GM23338 (cell line): ENCODE measurements around the gene RAC2. TPM values are rescaled to one million over a fixed set of nuclear protein-coding genes. Genes with fewer than 3 reads are reported as not detected.
"Not testable (repeated sequence)": the region's sequence is repeated elsewhere in the genome, so short reads cannot be mapped to it uniquely, and the experiment has no call there.

Experiments used
- ATAC-seq: fragments of 200-7000 bp; cut with Tn5 transposase; 3 replicates; pipeline ENCODE4 v1.9.1; 2020
- DNase-seq: peaks from one replicate; pipeline ENCODE4 v3.0.0-alpha.2; 2015; ENCODE audit warnings: low spot score
- H2AFZ ChIP-seq: fragments of 200-600 bp; sonication (generic); 2 replicates; pipeline ENCODE4 v1.8.0; 2016; ENCODE audit warnings: antibody characterized with exemption, mild to moderate bottlenecking, moderate library complexity
- H3F3A ChIP-seq: fragments of 200-600 bp; sonication (generic); replicated peaks from 2 replicates; pipeline ENCODE4 v1.8.0; 2017; ENCODE audit warnings: antibody characterized with exemption, mixed run types, low read depth
- H3K27ac ChIP-seq: fragments of 200-600 bp; sonication (generic); 2 replicates; pipeline ENCODE4 v1.6.1; 2016; ENCODE audit warnings: low read depth
- H3K27me3 ChIP-seq: fragments of 200-600 bp; sonication (generic); 2 replicates; pipeline ENCODE4 v1.8.0; 2016; ENCODE audit warnings: mild to moderate bottlenecking, mixed run types, moderate library complexity; ENCODE audit not compliant: insufficient read depth
- H3K36me3 ChIP-seq: fragments of 200-600 bp; sonication (generic); 2 replicates; pipeline ENCODE4 v1.8.0; 2016; ENCODE audit warnings: mild to moderate bottlenecking; ENCODE audit not compliant: insufficient read depth
- H3K4me1 ChIP-seq: fragments of 200-600 bp; sonication (generic); 2 replicates; pipeline ENCODE4 v1.8.0; 2016; ENCODE audit warnings: mild to moderate bottlenecking, moderate library complexity; ENCODE audit not compliant: insufficient read depth
- H3K4me2 ChIP-seq: fragments of 200-600 bp; sonication (generic); 2 replicates; pipeline ENCODE4 v1.7.1; 2017; ENCODE audit warnings: mixed run types
- H3K4me3 ChIP-seq: fragments of 200-600 bp; sonication (generic); 2 replicates; pipeline ENCODE4 v1.6.1; 2016; ENCODE audit warnings: mixed run types
- H3K79me2 ChIP-seq: fragments of 200-600 bp; sonication (generic); replicated peaks from 2 replicates; pipeline ENCODE4 v1.8.0; 2017; ENCODE audit warnings: mild to moderate bottlenecking; ENCODE audit not compliant: insufficient read depth
- H3K9me2 ChIP-seq: fragments of 200-600 bp; sonication (generic); 2 replicates; pipeline ENCODE4 v1.8.0; 2017; ENCODE audit not compliant: insufficient read depth
- H4K20me1 ChIP-seq: fragments of 200-600 bp; sonication (generic); replicated peaks from 2 replicates; pipeline ENCODE4 v1.8.0; 2017; ENCODE audit warnings: mild to moderate bottlenecking; ENCODE audit not compliant: insufficient read depth
- H3K27ac Mint-ChIP-seq: 2 replicates; pipeline ENCODE4 v1.8.0; 2020; ENCODE audit warnings: inconsistent platforms, mild to moderate bottlenecking, moderate library complexity, mixed read lengths
- H3K27me3 Mint-ChIP-seq: 3 replicates; pipeline ENCODE4 v1.8.0; 2022; ENCODE audit warnings: low read depth, mild to moderate bottlenecking, moderate library complexity, mixed read lengths, inconsistent platforms; ENCODE audit not compliant: insufficient read depth, poor library complexity
- H3K36me3 Mint-ChIP-seq: 3 replicates; pipeline ENCODE4 v1.8.0; 2021; ENCODE audit warnings: low read depth, mild to moderate bottlenecking, inconsistent platforms, moderate library complexity, mixed read lengths
- H3K4me1 Mint-ChIP-seq: 3 replicates; pipeline ENCODE4 v1.8.0; 2020; ENCODE audit warnings: mild to moderate bottlenecking, inconsistent platforms, mixed read lengths
- H3K4me3 Mint-ChIP-seq: 3 replicates; pipeline ENCODE4 v1.8.0; 2021; ENCODE audit warnings: moderate library complexity, mild to moderate bottlenecking, inconsistent platforms, mixed read lengths
- H3K9me3 Mint-ChIP-seq: 3 replicates; pipeline ENCODE4 v1.8.0; 2020; ENCODE audit warnings: moderate library complexity, mild to moderate bottlenecking, inconsistent platforms, mixed read lengths
- CREB1 ChIP-seq: fragments of 250-450 bp; sonication (Bioruptor Pico); IDR thresholded peaks from 2 replicates; pipeline ENCODE4 v1.5.0; 2020; ENCODE audit warnings: low read depth, mild to moderate bottlenecking, moderate library complexity
- EZH2 ChIP-seq: fragments of 200-600 bp; sonication (generic); IDR thresholded peaks from one replicate; pipeline ENCODE4 v1.8.0; 2017; ENCODE audit warnings: antibody characterized with exemption, mild to moderate bottlenecking, low read depth; ENCODE audit not compliant: unreplicated experiment
- EZH2phosphoT487 ChIP-seq: fragments of 200-600 bp; sonication (generic); IDR thresholded peaks from one replicate; pipeline ENCODE4 v1.8.1; 2018; ENCODE audit warnings: antibody characterized with exemption; ENCODE audit not compliant: unreplicated experiment
- JUNB ChIP-seq: IDR thresholded peaks from one replicate; pipeline ENCODE4 v1.6.1; 2016; ENCODE audit warnings: antibody characterized with exemption; ENCODE audit not compliant: unreplicated experiment
- NANOG ChIP-seq: IDR thresholded peaks from 2 replicates; pipeline ENCODE4 v1.6.1; 2016; ENCODE audit warnings: antibody characterized with exemption, borderline replicate concordance
- POLR2AphosphoS5 ChIP-seq: IDR thresholded peaks from 2 replicates; pipeline ENCODE4 v1.6.1; 2016; ENCODE audit warnings: antibody characterized with exemption, low read depth
- STAT1 ChIP-seq: IDR thresholded peaks from one replicate; pipeline ENCODE4 v1.6.1; 2016; ENCODE audit warnings: antibody characterized with exemption; ENCODE audit not compliant: unreplicated experiment
- ZNF114 ChIP-seq: fragments of 250-450 bp; sonication (Bioruptor Pico); IDR thresholded peaks from 2 replicates; pipeline ENCODE4 v1.5.0; 2020; ENCODE audit warnings: mild to moderate bottlenecking, moderate library complexity
- ZNF331 ChIP-seq: fragments of 250-450 bp; sonication (Bioruptor Pico); IDR thresholded peaks from 2 replicates; pipeline ENCODE4 v1.5.0; 2020; ENCODE audit warnings: low read depth, mild to moderate bottlenecking, moderate library complexity
- polyA plus RNA-seq: library from polyadenylated mRNA; unstranded; fragments of >200 nt; fragmentation: Nextera tagmentation; extraction: Ambion mirVana; gene quantifications from 2 replicates; pipeline ENCODE4 v1.2.1, GENCODE V29; 2016
- total RNA-seq: library from RNA; depleted of rRNA; stranded (reverse); fragments of >200 nt; shearing (Covaris generic); gene quantifications from 2 replicates; pipeline ENCODE4 v1.2.3, GENCODE V29; 2014
- TF ChIP-seq, protein P1 (sequence below), 2 experiments: fragments of 200-600 bp in 1 of 2; sonication (generic) in 1 of 2; conservative IDR thresholded peaks; 2 replicates each; pipeline versions ENCODE4 v1.5.1 to v1.6.1; 2016 to 2017; ENCODE audit warnings: antibody characterized with exemption in 2 of 2, low read depth in 2 of 2, mild to moderate bottlenecking in 2 of 2, moderate library complexity in 1 of 2
- TF ChIP-seq, protein P2 (sequence below): IDR thresholded peaks from 2 replicates; pipeline ENCODE4 v1.6.1; 2016; ENCODE audit warnings: antibody characterized with exemption

RAC2 gene
- total and polyA plus RNA-seq, 2 experiments from 2014 or later: 2.4 to 2.7 TPM

DNA sequence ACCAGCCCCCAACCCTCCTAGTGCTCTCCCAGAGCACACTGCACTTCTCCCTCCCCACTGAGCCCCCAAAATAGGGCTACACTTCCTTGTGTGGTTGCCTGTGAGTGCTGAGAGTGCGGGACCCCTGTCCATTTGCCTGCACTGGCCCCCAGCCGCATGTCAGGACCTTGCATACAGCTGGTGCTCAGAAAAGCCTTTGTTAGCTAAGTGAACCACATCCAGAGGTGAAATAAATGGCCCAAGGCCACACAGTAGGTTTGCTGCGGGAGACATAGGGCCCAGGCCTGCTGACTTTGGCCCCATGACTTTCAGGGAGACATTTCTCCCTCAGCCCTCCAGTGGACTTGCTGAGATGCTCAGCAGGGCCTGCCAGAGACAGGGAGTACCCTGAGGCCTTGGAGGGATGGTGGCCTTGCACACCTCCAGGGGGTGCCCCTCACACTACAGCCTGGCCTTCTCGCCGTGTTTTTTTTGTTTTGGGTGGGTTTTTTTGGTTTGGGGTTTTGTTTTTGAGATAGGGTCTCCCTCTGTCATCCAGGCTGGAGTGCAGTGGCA is 42.0 kb downstream of the RAC2 start:
- Mint-ChIP-seq H3K4me1 (peaks cover 8% of the 10 kb centered on the region), H3K4me3 (no peak overlapping the region), H3K9me3 (no peaks in the 10 kb centered on the region), H3K36me3 (no peaks in the 10 kb centered on the region), H3K27ac (no peak overlapping the region), H3K27me3 (peaks cover 7% of the 10 kb centered on the region)
- H3F3A ChIP-seq: no peaks in the 10 kb centered on the region
- H3K4me3 ChIP-seq: no peak overlapping the region
- TF ChIP-seq, protein P1, sequence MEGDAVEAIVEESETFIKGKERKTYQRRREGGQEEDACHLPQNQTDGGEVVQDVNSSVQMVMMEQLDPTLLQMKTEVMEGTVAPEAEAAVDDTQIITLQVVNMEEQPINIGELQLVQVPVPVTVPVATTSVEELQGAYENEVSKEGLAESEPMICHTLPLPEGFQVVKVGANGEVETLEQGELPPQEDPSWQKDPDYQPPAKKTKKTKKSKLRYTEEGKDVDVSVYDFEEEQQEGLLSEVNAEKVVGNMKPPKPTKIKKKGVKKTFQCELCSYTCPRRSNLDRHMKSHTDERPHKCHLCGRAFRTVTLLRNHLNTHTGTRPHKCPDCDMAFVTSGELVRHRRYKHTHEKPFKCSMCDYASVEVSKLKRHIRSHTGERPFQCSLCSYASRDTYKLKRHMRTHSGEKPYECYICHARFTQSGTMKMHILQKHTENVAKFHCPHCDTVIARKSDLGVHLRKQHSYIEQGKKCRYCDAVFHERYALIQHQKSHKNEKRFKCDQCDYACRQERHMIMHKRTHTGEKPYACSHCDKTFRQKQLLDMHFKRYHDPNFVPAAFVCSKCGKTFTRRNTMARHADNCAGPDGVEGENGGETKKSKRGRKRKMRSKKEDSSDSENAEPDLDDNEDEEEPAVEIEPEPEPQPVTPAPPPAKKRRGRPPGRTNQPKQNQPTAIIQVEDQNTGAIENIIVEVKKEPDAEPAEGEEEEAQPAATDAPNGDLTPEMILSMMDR (conservative IDR thresholded peaks at IDR 0.05; ENCODE audit: low read depth in 2 of 2): 0 out of 4 replicates have a peak, but pooled peaks of 1 of the 2 experiments have one; percentile 6
- TF ChIP-seq POLR2AphosphoS5: no peak
- H3K9me2 ChIP-seq: no peaks in the 10 kb centered on the region
- H3K36me3 ChIP-seq: no peaks in the 10 kb centered on the region
- H4K20me1 ChIP-seq: no peaks in the 10 kb centered on the region
- H3K4me1 ChIP-seq: peaks cover 8% of the 10 kb centered on the region; the same call in 1 of the 2 replicates
- H3K27me3 ChIP-seq: no peaks in the 10 kb centered on the region
- H3K4me2 ChIP-seq: no peak overlapping the region
- no peaks in the 10 kb centered on the region for H3K79me2 ChIP-seq
- no peak for ATAC-seq
- H2AFZ ChIP-seq: no peak overlapping the region
- DNase-seq: no peak
- H3K27ac ChIP-seq: no peak overlapping the region

DNA sequence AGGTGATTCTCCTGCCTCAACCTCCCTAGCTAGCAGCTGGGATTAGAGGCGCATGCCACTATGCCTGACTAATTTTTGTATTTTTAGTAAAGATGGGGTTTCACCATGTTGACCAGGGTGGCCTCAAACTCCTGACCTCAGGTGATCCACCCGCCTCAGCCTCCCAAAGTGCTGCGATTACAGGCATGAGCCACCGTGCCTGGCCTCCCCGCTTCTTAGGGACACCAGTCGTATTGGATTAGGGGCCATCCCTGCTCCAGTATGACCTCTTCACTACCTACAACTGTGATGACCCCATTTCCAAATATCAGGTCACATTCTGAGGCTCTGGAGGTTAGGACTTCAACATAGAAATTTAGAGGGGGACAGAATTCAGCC is 42.6 kb downstream of the RAC2 start:
- H3K4me1 ChIP-seq, H3K9me3 Mint-ChIP-seq, H3K27ac ChIP-seq, H3K36me3 Mint-ChIP-seq, ATAC-seq, H2AFZ ChIP-seq, H3K4me1 Mint-ChIP-seq, H4K20me1 ChIP-seq, H3K9me2 ChIP-seq, H3K79me2 ChIP-seq, H3K27ac Mint-ChIP-seq, H3K4me3 Mint-ChIP-seq, DNase-seq, H3K4me3 ChIP-seq, H3K27me3 Mint-ChIP-seq, H3K36me3 ChIP-seq, H3K4me2 ChIP-seq, H3F3A ChIP-seq, H3K27me3 ChIP-seq: not testable (repeated sequence)

DNA sequence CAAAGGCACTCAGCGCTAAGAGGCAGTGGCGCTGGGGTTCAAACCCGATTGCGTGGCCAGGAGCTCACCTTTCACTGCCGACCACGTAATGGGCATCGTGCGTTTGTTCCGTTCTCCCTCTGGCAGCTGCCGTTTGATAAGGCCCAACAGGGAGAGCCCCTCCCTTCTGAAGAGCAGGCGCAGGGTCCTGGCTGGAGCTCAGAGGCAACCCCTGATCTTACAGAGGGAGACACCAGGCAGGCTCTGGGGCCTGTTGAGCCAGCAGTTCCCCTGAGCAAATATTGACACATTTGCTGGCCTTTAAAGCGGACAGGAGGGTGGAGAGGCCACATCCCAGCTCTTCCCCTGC is 44.3 kb downstream of the RAC2 start:
- Histone ChIP-seq H3K79me2 (no peaks in the 10 kb centered on the region), H2AFZ (peak overlapping the region; percentile 93), H3K36me3 (no peaks in the 10 kb centered on the region), H3F3A (no peaks in the 10 kb centered on the region), H4K20me1 (no peaks in the 10 kb centered on the region), H3K9me2 (no peaks in the 10 kb centered on the region), H3K27ac (no peak overlapping the region), H3K4me3 (peak overlapping the region; percentile 45; the same call in 1 of the 2 replicates), H3K4me2 (peak overlapping the region; percentile 75), H3K4me1 (peaks cover 8% of the 10 kb centered on the region; the same call in 1 of the 2 replicates), H3K27me3 (no peaks in the 10 kb centered on the region)
- ATAC-seq: peak; percentile 28
- H3K9me3 Mint-ChIP-seq: no peaks in the 10 kb centered on the region; the same call in 2 of the 3 replicates
- peaks cover 5% of the 10 kb centered on the region for H3K27me3 Mint-ChIP-seq
- H3K36me3 Mint-ChIP-seq: peaks cover under 1% of the 10 kb centered on the region; the same call in 1 of the 3 replicates
- DNase-seq: peak; percentile 64
- no peak overlapping the region for H3K4me3 Mint-ChIP-seq
- peaks cover 15% of the 10 kb centered on the region for H3K4me1 Mint-ChIP-seq
- H3K27ac Mint-ChIP-seq: no peak overlapping the region
- TF ChIP-seq, protein P2, sequence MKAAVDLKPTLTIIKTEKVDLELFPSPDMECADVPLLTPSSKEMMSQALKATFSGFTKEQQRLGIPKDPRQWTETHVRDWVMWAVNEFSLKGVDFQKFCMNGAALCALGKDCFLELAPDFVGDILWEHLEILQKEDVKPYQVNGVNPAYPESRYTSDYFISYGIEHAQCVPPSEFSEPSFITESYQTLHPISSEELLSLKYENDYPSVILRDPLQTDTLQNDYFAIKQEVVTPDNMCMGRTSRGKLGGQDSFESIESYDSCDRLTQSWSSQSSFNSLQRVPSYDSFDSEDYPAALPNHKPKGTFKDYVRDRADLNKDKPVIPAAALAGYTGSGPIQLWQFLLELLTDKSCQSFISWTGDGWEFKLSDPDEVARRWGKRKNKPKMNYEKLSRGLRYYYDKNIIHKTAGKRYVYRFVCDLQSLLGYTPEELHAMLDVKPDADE: no peak
- TF ChIP-seq POLR2AphosphoS5 (no peak), STAT1 (no peak), NANOG (no peak), ZNF114 (CRISPR knock-in tag) (no peak), CREB1 (CRISPR knock-in tag) (no peak), JUNB (no peak), EZH2 (no peak), EZH2phosphoT487 (no peak), ZNF331 (CRISPR knock-in tag) (no peak)
- TF ChIP-seq, protein P1 (conservative IDR thresholded peaks at IDR 0.05; ENCODE audit: low read depth in 2 of 2): no peak
